ENCODE data around the gene LATS2.
A peak's percentile ranks its signal among the peaks of the same experiment; 100 is the strongest.

LATS2 gene

DNA sequence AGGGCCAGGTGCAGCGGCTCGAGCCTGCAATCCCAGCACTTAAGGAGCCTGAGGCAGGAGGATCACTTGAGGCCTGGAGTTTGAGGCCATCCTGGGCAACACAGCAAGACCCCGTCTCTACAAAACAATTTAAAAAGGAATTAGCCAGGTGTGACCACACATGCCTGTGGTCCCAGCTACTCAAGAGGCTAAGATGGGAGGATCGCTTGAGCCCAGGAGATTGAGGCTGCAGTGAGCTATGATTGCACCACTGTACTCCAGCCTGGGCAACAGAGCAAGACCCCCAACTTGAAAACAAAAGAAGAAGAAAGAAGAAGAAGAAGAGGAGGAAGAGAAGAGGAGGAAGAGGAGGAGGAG is 47.7 kb downstream of the LATS2 start:
- no peak for DNase-seq

DNA sequence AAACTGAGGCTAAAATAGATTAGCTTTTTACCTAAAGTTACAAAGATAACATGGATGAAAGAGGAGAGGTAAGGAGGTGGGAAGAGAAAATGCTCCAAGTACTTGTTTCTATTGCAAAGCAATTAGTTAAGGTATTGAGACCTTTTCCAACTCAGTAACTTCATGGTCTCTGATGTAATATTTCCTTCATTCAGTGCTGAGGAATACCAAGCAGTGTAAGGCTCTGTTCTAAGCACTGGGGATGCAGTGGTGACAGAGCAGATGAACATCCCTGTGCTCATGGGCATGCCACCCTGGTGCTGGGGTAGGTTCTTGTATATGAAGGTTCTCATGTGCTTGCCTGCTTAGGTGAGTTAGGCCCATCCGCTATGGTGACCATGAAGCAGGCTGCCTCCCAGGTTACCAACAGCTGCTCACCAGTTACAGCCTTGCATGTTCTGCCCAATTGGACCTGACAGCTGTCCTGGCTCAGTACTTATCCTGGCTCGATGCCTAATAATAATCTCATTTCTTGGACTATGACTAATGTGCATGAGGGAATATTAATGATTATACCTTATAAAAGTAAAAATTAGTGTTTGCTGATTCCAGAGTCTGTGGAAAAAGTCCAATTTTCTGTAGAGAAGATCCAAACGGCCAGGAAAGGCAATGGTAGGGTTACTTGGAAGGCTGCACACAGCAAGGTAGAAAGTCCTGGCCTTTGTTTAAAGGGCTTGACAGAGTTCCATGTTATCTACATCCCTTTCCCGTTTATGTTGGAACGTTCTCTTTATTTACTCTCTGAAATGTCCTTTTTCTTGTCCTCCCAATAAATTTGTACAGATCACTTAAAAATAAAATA is 48.3 kb downstream of the LATS2 start:
- DNase-seq, result peak; percentile 10

DNA sequence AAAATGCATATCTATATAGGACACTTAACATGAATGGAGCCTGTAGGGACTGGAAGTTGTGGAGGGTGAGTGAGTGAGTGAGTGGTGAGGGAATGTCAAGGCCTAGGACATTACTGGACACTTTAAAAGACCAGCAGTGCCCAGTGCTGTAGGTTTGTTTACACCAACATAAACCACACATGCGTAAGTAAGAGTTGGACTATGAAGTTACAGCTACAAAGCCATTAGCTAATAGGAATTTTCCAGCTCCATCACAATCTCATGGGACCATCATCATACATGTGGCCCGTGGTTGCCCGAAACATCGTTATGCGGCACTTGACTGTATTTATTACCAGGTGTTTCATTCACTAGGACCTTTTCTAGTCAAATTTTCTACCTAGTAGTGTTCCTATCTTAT is 49.2 kb downstream of the LATS2 start:
- DNase-seq, result no peak

DNA sequence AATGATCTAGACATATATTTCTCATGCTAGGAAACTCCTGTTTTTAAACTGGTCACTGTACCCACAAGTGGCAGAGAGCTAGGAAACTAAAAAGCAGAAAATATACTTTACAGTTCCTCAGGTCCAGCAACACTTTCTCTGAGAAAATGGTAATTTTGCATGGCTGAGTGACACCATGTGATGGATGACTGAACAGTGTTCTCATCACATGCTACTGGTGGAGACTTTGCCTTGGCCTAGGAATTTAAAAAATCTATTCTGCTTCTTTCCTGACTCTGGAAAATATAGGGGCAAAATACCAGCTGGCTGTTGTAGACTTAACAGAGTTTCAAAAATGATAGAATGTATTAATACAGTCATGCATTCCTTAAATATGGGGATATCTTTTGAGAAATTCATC is 50.0 kb downstream of the LATS2 start:
- no peak for DNase-seq

DNA sequence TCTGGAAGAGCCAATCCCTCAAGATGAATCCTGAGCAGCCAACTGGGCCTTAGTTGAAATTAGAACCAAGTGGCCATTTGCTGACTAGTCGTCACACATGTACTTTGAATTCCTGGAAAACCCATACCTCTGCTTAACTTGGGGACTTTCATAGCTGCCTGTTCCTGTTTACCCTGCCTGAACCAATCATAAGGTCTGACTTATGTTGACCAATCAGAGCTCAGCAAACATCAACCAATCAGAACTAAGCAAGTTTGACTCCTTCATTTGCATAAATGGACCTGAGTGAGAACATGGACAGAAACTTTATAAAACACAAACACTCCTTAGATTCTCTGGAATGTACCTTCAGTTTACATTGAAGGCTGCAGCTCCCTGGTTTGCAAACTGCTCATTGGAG is 50.8 kb downstream of the LATS2 start:
- DNase-seq, result no peak

DNA sequence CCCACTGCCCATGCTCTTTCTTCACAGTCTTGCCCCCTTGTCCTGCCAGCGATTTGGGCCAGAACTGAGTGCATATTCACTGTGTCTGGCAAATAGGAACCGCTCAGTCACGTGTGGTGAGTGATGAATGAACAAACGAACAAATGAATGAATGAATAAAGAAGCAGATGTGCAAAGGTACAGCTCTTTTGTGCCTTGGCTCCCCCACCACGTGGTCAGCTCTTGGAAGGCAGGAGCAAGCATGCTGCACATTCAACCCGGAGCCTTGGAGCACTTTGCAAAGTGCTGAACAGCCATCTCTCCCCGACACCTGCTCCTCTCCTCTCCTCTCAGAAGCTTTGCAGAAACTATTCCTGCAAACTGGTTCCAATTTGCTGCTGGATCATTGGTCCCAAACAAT is 52.4 kb downstream of the LATS2 start:
- DNase-seq, result no peak

DNA sequence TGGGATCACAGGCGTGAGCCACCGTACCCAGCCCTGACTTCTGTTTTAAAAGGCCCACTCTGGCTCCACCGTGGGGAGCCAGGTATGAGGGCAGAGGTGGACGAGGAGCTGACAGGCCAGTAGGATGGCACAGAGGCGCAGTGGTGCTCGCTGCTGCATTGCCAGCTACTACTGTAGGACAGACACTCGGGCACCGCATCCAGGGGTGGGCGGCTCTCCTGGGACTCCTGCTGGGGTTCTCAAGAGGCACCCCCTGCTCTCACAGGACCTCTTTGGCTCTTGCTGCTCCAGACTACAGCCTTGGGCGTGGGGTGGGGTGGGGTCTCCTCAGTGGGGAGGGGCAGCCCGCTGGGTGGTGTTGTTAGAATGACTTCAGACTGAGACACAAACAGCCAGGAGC is 53.4 kb downstream of the LATS2 start:
- DNase-seq, result no peak

DNA sequence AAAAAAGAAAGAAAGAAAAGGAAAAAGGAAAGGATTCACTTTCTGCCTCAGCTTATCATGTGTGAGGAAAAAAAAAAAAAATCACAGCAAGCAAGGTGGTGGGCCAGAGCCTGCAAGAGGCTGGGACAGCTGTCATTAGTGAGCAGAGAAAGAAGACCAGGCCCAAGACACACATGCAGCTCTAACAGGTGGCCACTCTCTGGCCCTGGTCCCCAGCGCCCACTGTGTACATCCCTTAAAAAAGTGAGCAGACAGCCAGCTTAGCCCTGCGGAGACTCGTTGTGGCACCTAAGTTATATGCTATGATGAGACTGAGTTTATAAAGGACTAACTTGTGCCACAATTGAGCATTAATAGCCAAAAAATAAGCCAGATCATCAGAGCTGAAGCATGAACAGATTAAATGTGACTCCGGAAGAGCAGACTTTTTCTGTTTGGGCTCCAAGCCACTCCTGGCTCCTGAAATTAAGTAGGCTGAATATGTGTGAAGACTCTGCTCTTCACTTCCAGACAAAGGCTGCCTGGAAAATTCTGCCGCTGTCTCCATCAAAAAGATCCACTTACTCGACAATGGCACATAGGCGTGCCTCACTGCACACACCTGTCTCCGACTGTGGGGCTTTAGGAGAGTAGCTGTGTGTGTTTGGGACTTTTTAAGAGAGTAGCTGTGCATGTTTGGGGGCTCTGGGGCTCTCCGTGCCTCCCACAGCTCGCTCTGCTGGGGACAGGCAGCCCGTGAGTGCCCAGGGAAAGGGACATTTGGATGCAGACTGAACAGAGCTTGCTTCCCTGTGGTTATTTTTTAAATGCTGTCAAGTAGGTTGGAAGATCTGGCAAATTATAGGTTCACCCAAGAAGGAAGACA is 55.0 kb downstream of the LATS2 start:
- DNase-seq, result no peak

DNA sequence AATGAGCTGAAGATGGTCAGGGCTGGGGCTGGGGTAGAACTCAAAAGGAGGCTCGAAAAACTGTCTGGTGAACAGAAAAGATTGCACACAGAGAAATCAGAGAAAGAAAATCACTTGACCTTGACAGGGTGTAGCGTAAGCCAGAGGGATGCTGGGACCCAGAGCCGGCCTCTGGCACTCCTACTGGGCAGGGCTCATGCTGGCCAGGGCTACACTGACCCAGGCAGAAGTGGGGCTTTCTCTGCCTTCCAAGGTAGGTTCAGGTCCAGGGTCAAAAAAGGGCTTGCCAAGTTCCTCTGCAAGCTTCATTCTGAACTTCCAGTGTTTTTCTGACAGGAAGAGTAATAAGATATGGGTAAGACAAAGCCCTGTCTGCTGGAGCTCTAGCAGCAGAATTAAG is 56.2 kb downstream of the LATS2 start:
- no peak for DNase-seq

DNA sequence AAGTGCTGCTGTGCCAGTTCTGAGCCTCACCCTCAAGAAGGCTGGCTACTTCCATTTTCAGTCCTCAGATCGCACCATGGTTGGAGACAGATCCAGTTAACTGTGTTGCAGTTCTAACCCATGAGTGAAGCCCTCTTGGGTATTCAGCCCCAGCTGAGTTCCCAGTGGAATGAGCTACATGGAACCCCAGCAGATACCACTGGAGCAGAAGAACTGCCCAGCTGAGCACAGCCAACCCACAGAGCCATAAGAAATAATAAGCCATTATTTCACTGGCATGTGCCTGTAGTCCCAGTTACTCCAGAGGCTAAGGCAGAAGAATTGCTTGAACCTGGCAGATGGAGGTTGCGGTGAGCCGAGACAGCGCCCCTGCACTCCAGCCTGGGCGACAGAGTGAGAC is 59.9 kb downstream of the LATS2 start:
- DNase-seq, result no peak

DNA sequence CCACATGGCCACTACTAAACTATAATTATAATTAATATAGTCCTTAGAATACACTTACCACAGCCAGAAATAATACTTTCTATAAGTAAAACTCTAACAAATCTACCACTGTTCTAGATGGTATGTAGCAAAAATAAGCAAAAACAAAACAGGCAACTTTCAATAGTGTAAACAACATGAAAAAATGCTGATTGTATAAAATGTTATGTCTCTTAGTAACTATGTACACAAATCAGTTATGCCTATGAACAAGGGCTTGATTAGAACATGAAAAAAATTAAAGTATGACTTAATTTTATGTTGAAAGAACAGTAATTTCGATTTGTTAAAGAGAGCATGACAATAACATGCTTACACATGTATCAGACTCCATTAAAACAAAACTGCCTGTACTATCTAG is 60.7 kb downstream of the LATS2 start:
- no peak for DNase-seq

DNA sequence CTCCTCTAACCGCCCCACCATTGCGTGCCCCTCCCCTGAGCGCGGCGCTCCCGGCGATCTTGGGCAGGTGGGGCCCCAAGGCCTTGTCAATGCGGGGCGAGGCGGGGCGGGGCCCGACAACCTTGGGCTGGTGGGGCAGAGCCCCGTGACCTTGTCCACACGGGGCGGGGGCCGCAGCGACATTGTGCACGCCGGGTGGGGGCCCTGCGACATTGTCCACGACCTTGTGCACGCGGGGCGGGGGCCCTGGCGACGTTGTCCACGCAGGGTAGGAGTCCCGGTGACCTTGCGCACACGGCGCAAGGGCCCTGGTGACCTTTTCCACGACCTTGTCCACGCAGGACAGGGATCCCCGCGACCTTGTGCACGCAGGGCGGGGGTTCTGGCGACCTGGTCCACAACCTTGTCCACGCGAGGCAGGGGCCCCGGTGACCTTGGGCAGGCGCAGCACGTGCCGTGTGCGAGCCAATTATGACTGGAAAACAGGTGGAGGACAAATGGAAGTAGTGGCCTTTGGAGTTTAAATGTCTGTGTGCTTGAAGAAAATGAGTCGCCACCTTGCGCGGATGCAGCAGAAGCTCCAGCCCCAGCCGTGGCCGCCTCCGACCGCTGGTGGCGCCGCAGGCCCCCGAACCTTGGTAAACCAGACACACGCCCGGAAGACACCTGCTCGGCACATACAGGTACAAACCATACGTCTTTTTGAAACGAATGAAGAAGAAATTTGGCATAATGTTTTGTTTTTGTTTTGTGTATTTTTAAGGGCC is 62.6 kb downstream of the LATS2 start:
- no peak for DNase-seq

DNA sequence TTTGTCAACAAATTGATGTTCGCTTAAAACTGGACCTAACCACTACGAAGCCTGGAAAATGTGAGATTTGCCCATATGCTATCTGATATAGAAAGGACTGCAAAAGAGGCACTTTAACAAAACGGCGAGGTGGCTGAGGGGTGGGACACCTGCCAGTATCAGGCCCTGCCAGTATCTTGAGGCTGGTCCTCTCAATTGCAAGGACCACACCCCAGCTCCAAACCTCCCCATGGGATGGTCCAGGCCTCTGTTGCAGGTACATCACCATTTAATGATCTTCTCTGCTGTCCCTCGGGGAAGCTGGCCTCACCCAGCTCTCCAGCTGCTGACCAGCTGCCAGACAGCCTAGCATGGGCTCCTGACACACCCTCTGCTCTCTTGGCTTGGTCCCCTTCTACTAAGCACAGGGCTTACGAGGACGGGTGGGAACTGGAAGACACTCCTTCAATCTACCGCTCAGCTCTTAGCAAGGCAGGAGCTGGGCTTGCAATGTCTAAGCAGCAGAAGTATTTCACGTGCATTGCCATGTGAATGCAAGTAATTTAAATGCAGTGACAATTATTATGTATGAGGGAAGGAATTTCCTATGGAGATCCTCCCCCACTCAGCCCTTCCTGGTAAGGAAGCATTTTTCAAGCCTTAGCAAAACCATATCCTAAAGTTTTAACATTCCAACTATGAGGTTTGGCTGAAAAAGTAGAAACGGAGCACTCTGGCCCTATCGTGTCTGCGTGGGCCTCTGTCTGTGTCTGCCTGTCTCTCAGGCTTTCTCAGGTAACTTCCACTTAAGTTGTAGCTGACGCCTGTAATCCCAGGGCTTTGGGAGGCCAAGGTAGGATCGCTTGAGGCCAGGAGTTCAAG is 63.9 kb downstream of the LATS2 start:
- no peak for DNase-seq

DNA sequence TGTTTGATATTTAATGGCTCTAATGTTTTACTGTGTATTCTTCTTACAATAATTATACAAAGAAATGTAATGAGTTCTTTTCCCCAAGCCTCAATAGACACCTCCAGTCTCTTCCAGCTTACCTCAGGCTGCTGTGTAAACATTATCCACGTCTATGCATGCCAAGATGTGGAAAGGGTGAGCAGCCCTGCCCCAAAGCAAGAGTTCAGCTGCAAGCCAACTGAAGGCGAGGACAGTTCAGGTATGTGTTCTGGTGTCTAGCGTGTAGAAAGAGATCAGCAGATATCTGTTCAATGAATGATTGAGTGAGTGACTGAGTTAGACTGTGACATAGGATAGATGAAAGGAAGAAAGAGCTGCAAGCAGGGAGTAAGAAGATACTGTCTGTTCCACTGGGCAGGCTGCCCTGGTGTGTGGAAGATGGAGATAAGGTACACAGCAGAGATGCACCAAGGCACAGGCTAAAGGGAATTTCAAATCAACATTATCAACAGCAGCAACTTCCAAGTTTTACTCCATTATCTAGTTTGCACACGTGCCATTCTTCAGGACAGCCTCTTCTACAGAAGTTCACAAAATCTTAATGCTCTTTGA is 66.0 kb downstream of the LATS2 start:
- no peak for DNase-seq

DNA sequence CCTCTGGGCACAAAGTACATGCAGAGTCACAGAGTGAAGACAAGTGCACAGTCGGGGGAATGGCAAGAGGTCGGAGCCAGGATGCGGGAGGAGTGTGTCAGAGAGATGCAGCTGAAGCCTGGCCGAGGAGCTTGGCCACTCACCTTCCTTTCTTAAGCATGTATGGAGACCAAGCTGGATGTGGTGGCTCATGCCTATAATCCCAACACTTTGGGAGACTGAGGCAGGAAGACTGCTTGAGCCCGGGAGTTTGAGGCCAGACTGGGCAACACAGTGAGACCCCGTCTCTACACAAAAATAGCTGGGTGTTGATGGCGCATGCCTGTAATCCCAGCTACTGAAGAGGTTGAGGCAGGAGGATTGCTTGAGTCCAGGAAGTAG is 67.0 kb downstream of the LATS2 start:
- no peak for DNase-seq

DNA sequence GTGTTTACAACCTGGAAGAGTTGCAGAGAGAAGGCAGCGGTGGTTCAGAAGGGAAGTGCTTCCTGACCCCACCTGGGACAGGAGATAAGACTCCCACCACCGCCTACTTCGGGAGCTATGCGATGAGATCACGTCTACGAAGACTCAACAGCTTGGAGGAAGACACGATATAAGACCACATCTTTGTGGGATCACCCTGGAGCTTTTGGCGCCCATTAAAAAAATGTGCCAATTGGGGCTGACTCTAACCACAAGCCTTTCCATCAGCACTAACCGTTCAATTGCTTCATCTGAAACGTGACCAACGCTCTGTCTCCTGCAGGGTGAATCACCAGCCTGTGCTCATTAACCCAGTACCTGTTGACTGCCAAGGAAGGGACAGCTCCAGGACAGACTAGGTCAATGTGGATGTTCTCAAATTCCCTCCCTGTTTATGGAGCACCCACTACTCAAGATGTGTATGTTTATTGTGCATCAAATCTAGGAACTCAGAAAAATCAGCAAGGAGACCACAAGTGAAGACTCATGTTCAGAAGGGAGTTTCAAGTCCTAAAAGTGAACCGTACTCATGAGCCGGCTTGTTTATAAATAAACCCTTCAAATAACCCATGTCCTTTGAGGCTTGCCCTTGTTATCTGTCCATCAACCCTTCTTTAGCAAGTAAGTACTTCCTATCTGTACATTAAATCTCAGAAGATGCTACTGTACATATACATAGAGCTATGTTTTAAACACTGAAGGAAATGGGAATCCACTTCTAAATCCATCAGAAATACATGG is 67.5 kb downstream of the LATS2 start:
- DNase-seq, result no peak

DNA sequence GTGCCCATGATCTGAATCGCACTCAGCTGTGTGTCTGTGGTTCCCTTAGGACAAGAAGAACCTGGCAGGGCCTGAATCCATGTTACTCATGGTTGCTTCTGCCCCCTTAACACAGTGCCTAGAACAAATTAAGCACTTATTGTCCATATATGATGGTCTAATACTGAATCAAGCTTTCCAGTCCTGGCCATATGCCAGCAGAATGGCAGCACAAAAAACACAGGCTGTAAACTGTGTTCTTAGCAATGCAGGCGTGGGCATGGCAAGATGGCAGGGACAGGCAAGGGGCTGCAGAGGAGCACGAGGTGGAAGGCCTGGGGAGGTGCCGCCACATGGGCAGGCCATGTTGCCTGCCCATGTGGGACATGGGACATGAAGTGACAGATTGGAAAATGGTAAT is 68.2 kb downstream of the LATS2 start:
- DNase-seq, result no peak

DNA sequence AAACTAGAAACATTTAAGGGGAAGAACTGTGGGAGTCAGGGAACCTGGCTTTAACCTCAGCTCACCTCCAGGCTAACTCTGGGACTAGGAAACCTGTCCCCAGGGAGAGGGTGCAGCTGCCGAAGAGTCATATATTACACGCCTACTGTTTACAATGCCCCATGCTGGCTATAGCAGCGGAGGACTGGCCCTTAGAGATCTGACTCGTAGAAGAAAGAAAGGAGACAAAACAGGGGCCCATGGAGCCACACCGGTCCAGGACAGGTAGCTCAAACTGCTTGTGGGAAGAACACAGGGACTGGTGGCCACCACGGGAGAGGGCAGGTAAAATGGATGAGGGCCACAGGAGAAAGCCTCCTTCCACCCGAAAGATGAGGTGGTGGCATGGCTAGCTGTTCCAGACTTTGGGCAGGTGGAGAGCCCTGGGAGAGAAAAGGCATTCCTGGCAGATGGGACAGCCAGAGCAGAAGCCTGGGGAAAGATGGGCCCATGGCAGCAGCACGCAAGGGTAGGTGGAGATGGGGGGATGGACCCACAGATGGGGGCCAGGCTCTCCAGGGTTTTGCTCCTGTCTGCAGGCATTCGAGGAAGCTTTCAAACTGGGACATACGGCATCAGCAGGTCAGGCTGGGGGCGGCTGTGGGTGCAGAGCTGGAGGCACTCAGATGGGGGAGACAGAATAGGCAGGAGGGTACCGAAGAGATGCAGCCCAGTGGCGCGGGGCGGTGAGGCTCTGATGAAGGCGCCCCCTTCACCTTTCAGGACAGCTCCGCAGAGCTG is 69.5 kb downstream of the LATS2 start:
- no peak for DNase-seq

DNA sequence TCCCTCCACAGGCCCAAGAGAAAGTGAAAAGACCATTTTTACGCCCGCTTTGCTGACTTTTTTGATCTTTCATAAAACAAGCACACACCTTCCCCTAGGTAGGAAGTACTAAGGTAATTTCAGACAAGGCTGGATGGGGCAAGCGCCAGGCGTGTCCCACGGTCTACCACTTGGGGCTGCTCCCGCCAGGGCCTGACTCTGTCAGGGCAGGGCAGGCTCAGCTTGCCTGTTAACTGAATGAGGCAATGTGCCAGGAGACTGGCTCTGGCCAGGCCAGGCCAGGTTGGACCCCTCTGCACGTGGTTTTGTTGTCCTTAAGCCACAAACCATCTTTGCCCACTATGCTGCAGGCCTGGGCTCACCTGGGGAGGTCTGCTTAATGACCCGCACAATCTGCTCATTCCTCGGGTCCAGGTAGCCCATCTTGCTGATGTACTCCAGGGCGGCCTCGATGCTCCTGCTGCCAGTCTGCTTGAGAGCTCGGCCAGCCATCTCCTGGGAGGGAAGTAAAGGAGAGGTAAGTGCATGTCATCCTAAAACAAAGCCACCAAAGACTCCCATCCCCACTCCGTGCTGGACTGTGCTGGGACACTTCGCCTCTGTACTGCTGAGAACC is 70.4 kb downstream of the LATS2 start:
- no peak for DNase-seq

DNA sequence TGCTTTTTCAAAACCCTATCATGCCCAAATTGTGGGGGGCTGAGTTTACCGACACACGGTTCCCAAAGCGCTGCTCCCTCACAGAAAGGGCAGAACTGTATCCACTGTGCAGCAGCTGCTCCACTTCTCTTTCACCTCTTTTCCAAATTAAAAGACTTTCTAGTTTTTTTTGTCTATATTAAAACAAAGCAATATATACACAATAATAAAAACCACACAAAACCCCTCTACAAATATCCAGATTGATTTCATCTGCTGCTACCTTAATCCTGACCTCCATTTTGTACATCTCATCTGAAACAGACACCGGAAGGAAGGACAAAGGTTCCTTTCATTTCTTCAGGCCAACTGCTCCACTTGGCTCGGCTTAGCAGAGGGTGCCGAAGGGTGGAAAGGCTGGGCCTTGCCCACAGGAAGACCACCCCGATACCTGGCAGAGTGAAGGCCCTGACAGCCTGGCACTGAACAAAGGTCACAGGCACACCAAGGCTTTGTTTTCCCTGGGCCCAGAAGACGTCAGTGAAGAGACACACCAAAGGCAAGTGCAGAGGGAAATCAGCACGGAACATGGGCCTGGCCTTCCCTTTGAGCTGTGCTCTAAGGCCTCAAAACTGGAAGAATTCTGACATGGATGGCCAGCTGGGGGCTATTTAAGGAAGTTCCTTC is 71.6 kb downstream of the LATS2 start:
- DNase-seq, result no peak
